Subcutaneous adipose tissue (tissue), 4 donors: ENCODE results near the gene FNIP1. TPM values are rescaled to one million over a fixed set of nuclear protein-coding genes. Genes with fewer than 3 reads are reported as not detected.

Experiments
- total RNA-seq, 4 donors: library from RNA; depleted of rRNA; stranded (reverse); fragments of >200 nt; gene quantifications; one replicate each; pipeline ENCODE4 v1.1.0, GENCODE V29; 2016
- TF ChIP-seq, protein P1 (sequence below): fragments of 450-650 bp; IDR thresholded peaks from one replicate; pipeline ENCODE4 v1.5.1; 2016; ENCODE audit warnings: low read depth, mild to moderate bottlenecking, control low read depth, antibody characterized with exemption, moderate library complexity

Gene FNIP1
- total RNA-seq, 4 donors from 2014 or later = 47.3 to 90.8 (median 73.8) TPM

GRCh38 chr5:131694926-131695325, 101.9 kb downstream of the FNIP1 start:
- TF ChIP-seq, protein P1, sequence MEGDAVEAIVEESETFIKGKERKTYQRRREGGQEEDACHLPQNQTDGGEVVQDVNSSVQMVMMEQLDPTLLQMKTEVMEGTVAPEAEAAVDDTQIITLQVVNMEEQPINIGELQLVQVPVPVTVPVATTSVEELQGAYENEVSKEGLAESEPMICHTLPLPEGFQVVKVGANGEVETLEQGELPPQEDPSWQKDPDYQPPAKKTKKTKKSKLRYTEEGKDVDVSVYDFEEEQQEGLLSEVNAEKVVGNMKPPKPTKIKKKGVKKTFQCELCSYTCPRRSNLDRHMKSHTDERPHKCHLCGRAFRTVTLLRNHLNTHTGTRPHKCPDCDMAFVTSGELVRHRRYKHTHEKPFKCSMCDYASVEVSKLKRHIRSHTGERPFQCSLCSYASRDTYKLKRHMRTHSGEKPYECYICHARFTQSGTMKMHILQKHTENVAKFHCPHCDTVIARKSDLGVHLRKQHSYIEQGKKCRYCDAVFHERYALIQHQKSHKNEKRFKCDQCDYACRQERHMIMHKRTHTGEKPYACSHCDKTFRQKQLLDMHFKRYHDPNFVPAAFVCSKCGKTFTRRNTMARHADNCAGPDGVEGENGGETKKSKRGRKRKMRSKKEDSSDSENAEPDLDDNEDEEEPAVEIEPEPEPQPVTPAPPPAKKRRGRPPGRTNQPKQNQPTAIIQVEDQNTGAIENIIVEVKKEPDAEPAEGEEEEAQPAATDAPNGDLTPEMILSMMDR = no peak

GRCh38 chr5:131693894-131694293, 102.9 kb downstream of the FNIP1 start:
- TF ChIP-seq, protein P1 = no peak

- TF ChIP-seq, protein P1 = no peak
Measured at GRCh38 chr5:131685516-131686171, 111.2 kb downstream of the FNIP1 start.

DNA sequence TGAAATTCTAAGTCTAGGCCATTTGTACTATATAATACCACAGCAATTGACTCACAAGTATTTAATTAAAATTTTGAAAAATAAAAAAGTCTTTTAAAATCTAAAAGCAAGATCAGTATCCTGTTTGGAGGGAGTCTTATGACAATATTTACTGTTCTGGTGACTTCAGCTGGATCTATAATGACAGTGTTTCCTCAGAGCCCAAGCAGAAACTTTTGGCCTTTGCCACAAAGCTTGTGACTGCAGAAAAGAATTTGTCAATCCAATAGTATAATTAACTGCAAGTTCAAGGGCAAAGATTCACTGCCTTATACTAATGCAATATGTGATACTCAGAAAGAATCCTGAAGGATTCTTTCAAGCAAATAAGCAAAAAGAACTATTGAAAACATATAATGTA, 112.2 kb downstream of the FNIP1 start:
- TF ChIP-seq, protein P1 = no peak

GRCh38 chr5:131684051-131684450, 112.8 kb downstream of the FNIP1 start:
- TF ChIP-seq, protein P1 = no peak

DNA sequence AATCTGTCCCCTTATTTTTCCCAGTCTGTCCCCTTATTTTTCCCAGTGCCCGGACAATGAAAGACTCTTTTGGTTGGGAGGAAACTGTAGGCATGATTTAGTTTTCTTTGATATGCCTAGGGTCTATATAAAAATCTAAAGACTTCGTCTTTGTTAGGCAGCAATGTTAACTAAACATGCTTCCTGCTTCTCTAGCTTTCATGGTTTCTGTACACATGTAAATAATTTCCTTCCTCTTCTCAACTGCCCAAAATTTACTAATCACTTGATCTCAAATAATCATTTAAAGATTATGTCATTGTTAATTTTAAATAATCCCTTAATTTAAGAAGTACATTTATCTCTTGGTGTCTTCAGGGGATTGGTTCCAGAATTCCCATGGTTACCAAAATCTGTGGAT, 114.0 kb downstream of the FNIP1 start:
- TF ChIP-seq, protein P1 = no peak

DNA sequence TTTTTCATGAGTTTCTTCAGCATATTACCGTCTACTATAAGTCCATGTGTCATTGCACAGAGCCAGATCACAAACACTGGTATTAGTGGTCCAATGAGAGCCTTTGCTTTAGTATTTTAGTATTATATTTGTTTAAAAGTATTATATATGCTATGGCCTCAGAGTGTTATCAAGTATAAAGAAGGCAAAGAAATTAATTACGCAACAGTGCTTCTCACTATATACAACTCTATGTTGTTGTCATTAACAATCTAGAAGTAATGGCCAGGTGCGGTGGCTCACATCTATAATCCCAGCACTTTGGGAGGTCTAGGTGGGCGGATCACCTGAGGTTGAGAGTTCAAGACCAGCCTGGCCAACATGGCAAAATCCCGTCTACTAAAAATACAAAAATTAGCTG, 114.6 kb downstream of the FNIP1 start:
- TF ChIP-seq, protein P1 = no peak
